Activated naive CD4-positive, alpha-beta T cell treated with anti-CD3 and anti-CD28 coated beads for 36 hours (primary cell): ENCODE results near the gene SRCAP. TPM values are rescaled to one million over a fixed set of nuclear protein-coding genes. Genes with fewer than 3 reads are reported as not detected.
"Not testable (repeated sequence)": the region's sequence is repeated elsewhere in the genome, so short reads cannot be mapped to it uniquely, and the experiment has no call there.

Source experiments
- CTCF ChIA-PET: fragments of 350-600 bp; sonication (Branson Sonifier 250); formaldehyde crosslinking; loops from one replicate; lab custom pipeline; 2021; ENCODE audit warnings: antibody characterized with exemption; lab: Charles Lee
- DNase-seq: peaks from one replicate; pipeline ENCODE4 v3.0.0-alpha.2; 2020
- H3K27ac Mint-ChIP-seq: one replicate; pipeline ENCODE4 v1.8.0; 2021; ENCODE audit warnings: mild to moderate bottlenecking, mixed read lengths
- H3K27me3 Mint-ChIP-seq: one replicate; pipeline ENCODE4 v1.8.0; 2021; ENCODE audit warnings: low read depth, mixed read lengths
- H3K36me3 Mint-ChIP-seq: one replicate; pipeline ENCODE4 v1.8.0; 2021; ENCODE audit warnings: low read depth, mixed read lengths
- H3K4me1 Mint-ChIP-seq: one replicate; pipeline ENCODE4 v1.8.0; 2021; ENCODE audit warnings: low read depth, mixed read lengths
- H3K4me3 Mint-ChIP-seq: one replicate; pipeline ENCODE4 v1.8.0; 2021; ENCODE audit warnings: mild to moderate bottlenecking, moderate library complexity, mixed read lengths
- H3K9me3 Mint-ChIP-seq: one replicate; pipeline ENCODE4 v1.8.0; 2021; ENCODE audit warnings: mixed read lengths
- intact Hi-C: fragments of 100-400 bp; cut with micrococcal nuclease; formaldehyde crosslinking; loops from one replicate; pipeline ENCODE4 v1.15.1; 2023
- total RNA-seq, 2 experiments: library from RNA; stranded (reverse); gene quantifications; one replicate each; pipeline ENCODE4 v1.2.3, GENCODE V29; 2021

SRCAP gene
- total RNA-seq, 2 experiments from 2014 or later: 52.3 to 55.2 TPM

- no peaks in the 10 kb centered on the region for H3K27me3 Mint-ChIP-seq
- H3K36me3 Mint-ChIP-seq: no peaks in the 10 kb centered on the region
- no peak for DNase-seq
- CTCF ChIA-PET: interaction anchor here (1.0 kb wide), 1 partner anchor 11 kb away, joined by 3 read pairs; the partner anchor contains the start of gene SRCAP
- no peak overlapping the region for H3K4me3 Mint-ChIP-seq
- intact Hi-C loops: no loop called here
- H3K27ac Mint-ChIP-seq: no peak overlapping the region
- H3K4me1 Mint-ChIP-seq: peaks cover 2% of the 10 kb centered on the region
- H3K9me3 Mint-ChIP-seq: no peaks in the 10 kb centered on the region
These were observed 10.3 kb upstream of the SRCAP start for GRCh38 chr16:30688701-30689100.

- no peaks in the 10 kb centered on the region for H3K36me3 Mint-ChIP-seq
- intact Hi-C loops: loop anchor here (10.0 kb wide), 1 partner anchor 137 kb away; the partner anchor contains the start of gene ZNF764
These were observed 7.1 kb upstream of the SRCAP start for GRCh38 chr16:30691907-30692306.

GRCh38 chr16:30692396-30693064 lies 6.4 kb upstream of the SRCAP start:
- no peak overlapping the region for H3K4me3 Mint-ChIP-seq
- peaks cover 15% of the 10 kb centered on the region for H3K4me1 Mint-ChIP-seq
- no peaks in the 10 kb centered on the region for H3K27me3 Mint-ChIP-seq

More at GRCh38 chr16:30691907-30692306, 7.1 kb upstream of the SRCAP start:
- no peaks in the 10 kb centered on the region for H3K27me3 Mint-ChIP-seq
- H3K4me3 Mint-ChIP-seq: no peak overlapping the region
- H3K9me3 Mint-ChIP-seq: no peaks in the 10 kb centered on the region
- CTCF ChIA-PET: interaction anchor here (0.7 to 1.9 kb wide), 2 partner anchors 8 to 16 kb away, joined by 4 to 8 read pairs; no protein-coding TSS in a partner anchor
- peaks cover 9% of the 10 kb centered on the region for H3K4me1 Mint-ChIP-seq
- DNase-seq: no peak
- H3K27ac Mint-ChIP-seq: no peak overlapping the region

GRCh38 chr16:30694926-30695693 lies 3.9 kb upstream of the SRCAP start:
- DNase-seq: no peak
- CTCF ChIA-PET: interaction anchor here (0.6 to 3.1 kb wide), 13 partner anchors 9 to 247 kb away, joined by 3 to 42 read pairs (median 6); partner anchors contain the start of genes FBRS and PRR14
- intact Hi-C loops: loop anchor here (1.0 to 10.0 kb wide), 4 partner anchors 37 to 265 kb away; partner anchors contain the start of genes DCTPP1, FBRS and ZNF764
- Mint-ChIP-seq H3K9me3 (no peaks in the 10 kb centered on the region), H3K27me3 (no peaks in the 10 kb centered on the region), H3K4me1 (peaks cover 25% of the 10 kb centered on the region), H3K27ac (no peak overlapping the region), H3K36me3 (peaks cover 11% of the 10 kb centered on the region), H3K4me3 (no peak overlapping the region)

More at GRCh38 chr16:30692396-30693064, 6.4 kb upstream of the SRCAP start:
- intact Hi-C loops: loop anchor here (10.0 kb wide), 1 partner anchor 138 kb away; the partner anchor contains the start of gene ZNF764
- no peak for DNase-seq
- Mint-ChIP-seq H3K9me3 (no peaks in the 10 kb centered on the region), H3K36me3 (no peaks in the 10 kb centered on the region), H3K27ac (no peak overlapping the region)
- CTCF ChIA-PET: interaction anchor here (0.7 to 3.1 kb wide), 7 partner anchors 9 to 64 kb away, joined by 3 to 42 read pairs (median 8); partner anchors contain the start of gene FBRS

GRCh38 chr16:30696646-30697045 lies 2.3 kb upstream of the SRCAP start:
- CTCF ChIA-PET: interaction anchor here (0.6 to 2.6 kb wide), 10 partner anchors 9 to 313 kb away, joined by 3 to 20 read pairs (median 4); partner anchors contain the start of genes DCTPP1, FBRS and PRR14
- not testable (repeated sequence) for H3K27me3 Mint-ChIP-seq, DNase-seq, H3K9me3 Mint-ChIP-seq, H3K4me3 Mint-ChIP-seq, H3K27ac Mint-ChIP-seq
- Mint-ChIP-seq H3K4me1 (peaks cover 33% of the 10 kb centered on the region), H3K36me3 (peaks cover 19% of the 10 kb centered on the region)
- intact Hi-C loops: loop anchor here (10.0 kb wide), 1 partner anchor 142 kb away; the partner anchor contains the start of gene ZNF764

GRCh38 chr16:30697264-30698138 lies 1.5 kb upstream of the SRCAP start:
- H3K4me3 Mint-ChIP-seq: peak overlapping the region; percentile 94
- DNase-seq: no peak
- CTCF ChIA-PET: interaction anchor here (0.6 to 2.6 kb wide), 10 partner anchors 10 to 314 kb away, joined by 3 to 20 read pairs (median 4); partner anchors contain the start of genes DCTPP1, FBRS and PRR14
- H3K27ac Mint-ChIP-seq: peak overlapping the region; percentile 99
- H3K9me3 Mint-ChIP-seq: no peaks in the 10 kb centered on the region
- peaks cover 23% of the 10 kb centered on the region for H3K36me3 Mint-ChIP-seq
- peaks cover 35% of the 10 kb centered on the region for H3K4me1 Mint-ChIP-seq
- intact Hi-C loops: loop anchor here (1.0 to 10.0 kb wide), 13 partner anchors 17 to 762 kb away; partner anchors contain the start of genes ARMC5, CFAP119, FBRS and PHKG2
- no peaks in the 10 kb centered on the region for H3K27me3 Mint-ChIP-seq

- Mint-ChIP-seq H3K27me3 (no peaks in the 10 kb centered on the region), H3K27ac (peak overlapping the region; percentile 99), H3K36me3 (peaks cover 29% of the 10 kb centered on the region), H3K4me1 (peaks cover 37% of the 10 kb centered on the region), H3K4me3 (peak overlapping the region; percentile 94), H3K9me3 (no peaks in the 10 kb centered on the region)
- CTCF ChIA-PET: interaction anchor here (0.9 to 2.6 kb wide), 2 partner anchors 39 to 47 kb away, joined by 3 to 20 read pairs; partner anchors contain the start of genes FBRS and PRR14
- DNase-seq: peak; percentile 100
- intact Hi-C loops: loop anchor here (1.0 to 10.0 kb wide), 13 partner anchors 17 to 761 kb away; partner anchors contain the start of genes ARMC5, CFAP119, FBRS and PHKG2
These were observed 694 bp upstream of the SRCAP start for GRCh38 chr16:30698139-30698815.

- CTCF ChIA-PET: interaction anchor here (1.2 kb wide), 1 partner anchor 10 kb away, joined by 3 read pairs; no protein-coding TSS in a partner anchor
- H3K9me3 Mint-ChIP-seq: no peaks in the 10 kb centered on the region
These were observed 686 bp downstream of the SRCAP start for GRCh38 chr16:30699615-30700099.

GRCh38 chr16:30700491-30700890 lies 1.5 kb downstream of the SRCAP start:
- H3K27ac Mint-ChIP-seq: no peak overlapping the region
- H3K27me3 Mint-ChIP-seq: no peaks in the 10 kb centered on the region
- peaks cover 36% of the 10 kb centered on the region for H3K36me3 Mint-ChIP-seq
- H3K9me3 Mint-ChIP-seq: no peaks in the 10 kb centered on the region
- intact Hi-C loops: no loop called here
- H3K4me1 Mint-ChIP-seq: peaks cover 27% of the 10 kb centered on the region
- no peak for DNase-seq
- CTCF ChIA-PET: no interaction called here
- no peak overlapping the region for H3K4me3 Mint-ChIP-seq

More at GRCh38 chr16:30699615-30700099, 686 bp downstream of the SRCAP start:
- Mint-ChIP-seq H3K27ac (peak overlapping the region; percentile 95), H3K27me3 (no peaks in the 10 kb centered on the region), H3K36me3 (peaks cover 35% of the 10 kb centered on the region), H3K4me1 (peaks cover 30% of the 10 kb centered on the region), H3K4me3 (peak overlapping the region; percentile 94)
- intact Hi-C loops: loop anchor here (2.0 to 10.0 kb wide), 5 partner anchors 15 to 329 kb away; partner anchors contain the start of genes TBC1D10B and ZNF764
- no peak for DNase-seq

GRCh38 chr16:30700971-30701370 lies 2.0 kb downstream of the SRCAP start:
- no peaks in the 10 kb centered on the region for H3K27me3 Mint-ChIP-seq
- H3K36me3 Mint-ChIP-seq: peaks cover 39% of the 10 kb centered on the region
- peaks cover 27% of the 10 kb centered on the region for H3K4me1 Mint-ChIP-seq
- no peak overlapping the region for H3K27ac Mint-ChIP-seq
- H3K9me3 Mint-ChIP-seq: no peaks in the 10 kb centered on the region
- no peak overlapping the region for H3K4me3 Mint-ChIP-seq
- DNase-seq: no peak
- CTCF ChIA-PET: no interaction called here
- intact Hi-C loops: no loop called here
